Measurements from ENCODE around the gene RIPOR3. TPM values are rescaled to one million over a fixed set of nuclear protein-coding genes. Genes with fewer than 3 reads are reported as not detected.
"Not testable (repeated sequence)": the region's sequence is repeated elsewhere in the genome, so short reads cannot be mapped to it uniquely, and the experiment has no call there.

RIPOR3 gene
- total and polyA plus RNA-seq, 9 of the 15 experiments (the other 6 are each of a cell fraction or from before 2014, with no cell fraction given): 3.3 to 62.7 (median 21.4) TPM

- TF ChIP-seq JUND (IDR thresholded peaks at IDR 0.05; ENCODE audit: borderline replicate concordance, low read depth, low read length) (0 out of 2 replicates have a peak, but pooled peaks have one; percentile 12), ARID1B (IDR thresholded peaks at IDR 0.05) (peak; percentile 85), MTA3 (IDR thresholded peaks at IDR 0.05; ENCODE audit: borderline replicate concordance) (0 out of 2 replicates have a peak, but pooled peaks have one; percentile 13), ZBTB2 (IDR thresholded peaks at IDR 0.05) (0 out of 2 replicates have a peak, but pooled peaks have one; percentile 27), SMARCE1 (IDR thresholded peaks at IDR 0.05) (peak; percentile 42; the same call in 1 of the 2 replicates), POLR2AphosphoS5 (IDR thresholded peaks at IDR 0.05; ENCODE audit: control insufficient read depth, insufficient read depth, low read depth, low read length) (0 out of 2 replicates have a peak, but pooled peaks have one; percentile 45), EP300 (IDR thresholded peaks at IDR 0.05; ENCODE audit: low read length) (peak; percentile 38; the same call in 1 of the 2 replicates), TCF3 (CRISPR knock-in tag; IDR thresholded peaks at IDR 0.05) (peak; percentile 87), NR2C1 (IDR thresholded peaks at IDR 0.05) (0 out of 2 replicates have a peak, but pooled peaks have one; percentile 31), NR2C1 (tag; IDR thresholded peaks at IDR 0.05) (peak; percentile 39; the same call in 1 of the 2 replicates), NFIC (IDR thresholded peaks at IDR 0.05) (peak; percentile 62; the same call in 1 of the 2 replicates), TAL1 (IDR thresholded peaks at IDR 0.05) (peak; percentile 66), HDAC2 (IDR thresholded peaks at IDR 0.05) (peak; percentile 45; the same call in 1 of the 2 replicates), CBFA2T2 (conservative IDR thresholded peaks at IDR 0.05) (peak; percentile 87), ZNF316 (IDR thresholded peaks at IDR 0.05) (peak; percentile 53), KDM1A (IDR thresholded peaks at IDR 0.05) (peak; percentile 60 to 82; a peak in 3 of 4 replicates), MNT (conservative IDR thresholded peaks at IDR 0.05) (0 out of 4 replicates have a peak, but pooled peaks of 1 of the 2 experiments have one; percentile 19)
- not testable (repeated sequence) for TF ChIP-seq JUND (tag; IDR thresholded peaks at IDR 0.05; ENCODE audit: borderline replicate concordance, low read depth, low read length)
These were observed 53.1 kb downstream of the RIPOR3 start (continued) for GRCh38 chr20:50638015-50638847.

All from K562 (cell line).